ENCODE results near the gene KMT2E. TPM values are rescaled to one million over a fixed set of nuclear protein-coding genes. Genes with fewer than 3 reads are reported as not detected.

KMT2E gene
- total RNA-seq, 1 experiment from 2014 or later: 63.9 TPM

- POLR2A ChIA-PET (ENCODE audit: low non-redundant PET): interaction anchor here (0.6 kb wide), 1 partner anchor 236 kb away, joined by 3 read pairs; no protein-coding TSS in a partner anchor
- intact Hi-C loops (cut with micrococcal nuclease; ENCODE audit: unreplicated experiment): loop anchor here (10.0 kb wide), 1 partner anchor 909 kb away; no protein-coding TSS in a partner anchor
- CTCF ChIA-PET: interaction anchor here (0.5 to 0.6 kb wide), 2 partner anchors 406 to 907 kb away, joined by 3 to 4 read pairs; no protein-coding TSS in a partner anchor
These were observed 122.2 kb downstream of the KMT2E start for GRCh38 chr7:105136221-105136620.

GRCh38 chr7:105137898-105138297, 123.9 kb downstream of the KMT2E start:
- no peak for TF ChIP-seq EZH2 (IDR thresholded peaks at IDR 0.05; ENCODE audit: borderline replicate concordance, low read depth, low read length, poor library complexity, severe bottlenecking)
- TF ChIP-seq CTCF (conservative IDR thresholded peaks at IDR 0.05; ENCODE audit: low read depth, low read length): no peak
- intact Hi-C loops (cut with micrococcal nuclease; ENCODE audit: unreplicated experiment): loop anchor here (10.0 kb wide), 1 partner anchor 907 kb away; no protein-coding TSS in a partner anchor
- H3K4me3 ChIP-seq (ENCODE audit: low read depth, low read length, poor library complexity, severe bottlenecking): no peak overlapping the region
- no peaks in the 10 kb centered on the region for H3K9me3 ChIP-seq (ENCODE audit: low read depth, low read length, poor library complexity, severe bottlenecking)
- DNase-seq (ENCODE audit: low spot score): no peak
- no peaks in the 10 kb centered on the region for H3K4me1 ChIP-seq (ENCODE audit: insufficient read depth, low read length, poor library complexity, severe bottlenecking)
- no TSS peak for BruUV-seq (replicated peaks)
- POLR2A ChIA-PET (ENCODE audit: low non-redundant PET): no interaction called here
- peaks cover 17% of the 10 kb centered on the region for H3K36me3 ChIP-seq (ENCODE audit: insufficient read depth, low read length, poor library complexity, severe bottlenecking)
- no peaks in the 10 kb centered on the region for H3K27me3 ChIP-seq (replicated peaks; ENCODE audit: insufficient read depth, low read depth, low read length, poor library complexity)
- H3K27ac ChIP-seq (ENCODE audit: low read depth, low read length, poor library complexity, severe bottlenecking): no peak overlapping the region
- CTCF ChIA-PET: no interaction called here

More at GRCh38 chr7:105136221-105136620, 122.2 kb downstream of the KMT2E start:
- peak; percentile 10 for DNase-seq (ENCODE audit: low spot score)
- H3K27me3 ChIP-seq (replicated peaks; ENCODE audit: insufficient read depth, low read depth, low read length, poor library complexity): no peaks in the 10 kb centered on the region
- BruUV-seq (replicated peaks): no TSS peak
- peaks cover 12% of the 10 kb centered on the region for H3K36me3 ChIP-seq (ENCODE audit: insufficient read depth, low read length, poor library complexity, severe bottlenecking)
- no peak overlapping the region for H3K4me3 ChIP-seq (ENCODE audit: low read depth, low read length, poor library complexity, severe bottlenecking)
- TF ChIP-seq EZH2 (IDR thresholded peaks at IDR 0.05; ENCODE audit: borderline replicate concordance, low read depth, low read length, poor library complexity, severe bottlenecking) (no peak), CTCF (conservative IDR thresholded peaks at IDR 0.05; ENCODE audit: low read depth, low read length) (peak; percentile 23; the same call in 1 of the 2 replicates)
- no peaks in the 10 kb centered on the region for H3K4me1 ChIP-seq (ENCODE audit: insufficient read depth, low read length, poor library complexity, severe bottlenecking)
- H3K27ac ChIP-seq (ENCODE audit: low read depth, low read length, poor library complexity, severe bottlenecking): no peak overlapping the region
- H3K9me3 ChIP-seq (ENCODE audit: low read depth, low read length, poor library complexity, severe bottlenecking): no peaks in the 10 kb centered on the region

- Histone ChIP-seq H3K27me3 (replicated peaks; ENCODE audit: insufficient read depth, low read depth, low read length, poor library complexity) (no peaks in the 10 kb centered on the region), H3K4me3 (ENCODE audit: low read depth, low read length, poor library complexity, severe bottlenecking) (no peak overlapping the region), H3K36me3 (ENCODE audit: insufficient read depth, low read length, poor library complexity, severe bottlenecking) (peaks cover 16% of the 10 kb centered on the region), H3K4me1 (ENCODE audit: insufficient read depth, low read length, poor library complexity, severe bottlenecking) (no peaks in the 10 kb centered on the region), H3K27ac (ENCODE audit: low read depth, low read length, poor library complexity, severe bottlenecking) (no peak overlapping the region), H3K9me3 (ENCODE audit: low read depth, low read length, poor library complexity, severe bottlenecking) (no peaks in the 10 kb centered on the region)
- no peak for DNase-seq (ENCODE audit: low spot score)
- intact Hi-C loops (cut with micrococcal nuclease; ENCODE audit: unreplicated experiment): loop anchor here (10.0 kb wide), 1 partner anchor 905 kb away; no protein-coding TSS in a partner anchor
- BruUV-seq (replicated peaks): no TSS peak
- TF ChIP-seq CTCF (conservative IDR thresholded peaks at IDR 0.05; ENCODE audit: low read depth, low read length) (no peak), EZH2 (IDR thresholded peaks at IDR 0.05; ENCODE audit: borderline replicate concordance, low read depth, low read length, poor library complexity, severe bottlenecking) (no peak)
- POLR2A ChIA-PET (ENCODE audit: low non-redundant PET): no interaction called here
- CTCF ChIA-PET: no interaction called here
These were observed 125.4 kb downstream of the KMT2E start for GRCh38 chr7:105139381-105139780.
